GOT3 (cell line): ENCODE measurements around the gene KLHL26.

Experiments used
- DNase-seq: peaks from one replicate; lab custom pipeline; 2025; ENCODE audit warnings: mixed read lengths; lab: John Stamatoyannopoulos, UW

KLHL26 gene

GRCh38 chr19:18616023-18616422 is 20.8 kb upstream of the KLHL26 start:
- no peak for DNase-seq

DNA sequence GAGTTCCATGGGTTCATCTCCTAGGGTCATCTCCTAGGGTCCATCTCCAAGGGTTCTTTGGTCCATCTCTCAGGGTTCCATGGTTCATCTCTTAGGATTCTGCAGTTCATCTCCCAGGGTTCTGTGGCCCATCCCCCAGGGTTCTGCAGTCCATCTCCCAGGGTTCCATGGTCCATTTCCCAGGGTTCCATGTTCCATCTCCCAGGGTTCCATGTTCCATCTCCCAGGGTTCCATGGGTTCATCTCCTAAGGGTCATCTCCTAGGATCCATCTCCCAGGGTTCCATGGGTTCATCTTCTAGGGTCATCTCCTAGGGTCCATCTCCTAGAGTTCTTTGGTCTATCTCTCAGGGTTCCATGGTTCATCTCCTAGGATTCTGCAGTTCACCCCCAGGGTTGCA is 19.3 kb upstream of the KLHL26 start:
- DNase-seq: no peak

DNA sequence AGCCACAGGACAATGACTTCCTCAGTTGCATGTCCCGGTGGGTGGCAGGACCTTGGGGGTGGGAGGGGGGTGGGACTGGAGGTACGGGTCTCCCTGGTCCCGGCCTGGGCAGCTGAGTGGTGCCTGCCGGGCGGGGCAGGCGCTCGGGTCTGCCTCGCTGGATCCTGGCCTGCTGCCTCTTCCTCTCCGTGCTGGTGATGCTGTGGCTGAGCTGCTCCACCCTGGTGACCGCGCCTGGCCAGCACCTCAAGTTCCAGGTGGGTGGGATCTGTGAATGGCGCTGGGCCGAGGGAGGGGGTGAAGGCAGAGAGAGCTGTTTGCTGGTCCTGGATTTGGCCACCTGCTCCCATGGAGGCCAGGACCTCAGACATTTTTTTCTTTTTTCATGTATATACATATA is 18.6 kb upstream of the KLHL26 start:
- DNase-seq: no peak

DNA sequence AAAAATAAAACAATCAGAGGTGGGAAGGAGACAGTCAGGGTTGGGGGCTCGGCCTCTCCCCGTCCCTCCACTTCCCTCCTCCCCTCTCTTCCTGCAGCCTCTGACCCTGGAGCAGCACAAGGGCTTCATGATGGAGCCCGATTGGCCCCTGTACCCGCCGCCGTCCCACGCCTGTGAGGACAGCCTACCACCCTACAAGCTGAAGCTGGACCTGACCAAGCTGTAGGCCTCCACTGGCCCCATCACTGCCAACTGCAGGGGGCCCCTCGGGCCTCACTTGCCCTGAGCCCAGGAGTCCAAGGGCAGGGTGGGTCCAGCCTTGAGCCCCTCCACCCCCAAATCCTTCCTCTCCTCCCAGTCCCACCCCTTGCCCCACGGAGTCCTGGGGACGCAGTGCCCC is 16.5 kb upstream of the KLHL26 start:
- no peak for DNase-seq

DNA sequence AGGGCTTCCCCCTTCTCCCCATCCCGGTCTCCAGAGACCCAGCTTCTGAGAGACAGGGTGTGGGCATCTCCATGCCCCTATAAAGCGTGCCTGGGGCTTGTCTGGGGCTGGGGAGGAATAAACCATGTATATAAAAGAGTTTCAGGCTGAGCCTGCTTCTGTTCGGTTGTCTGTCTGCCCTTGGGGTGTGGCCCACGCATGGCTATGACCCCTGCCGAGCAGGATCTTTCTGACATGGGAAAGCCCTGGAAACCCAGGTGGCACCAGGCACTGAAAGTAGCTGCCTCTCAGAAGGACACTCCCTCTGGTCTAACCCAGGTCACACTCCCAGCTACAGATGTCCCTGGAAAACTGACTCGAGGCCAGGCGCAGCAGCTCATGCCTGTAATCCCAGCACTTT is 15.9 kb upstream of the KLHL26 start:
- no peak for DNase-seq

- DNase-seq: no peak
Measured at GRCh38 chr19:18626906-18627305, 9.9 kb upstream of the KLHL26 start.

- DNase-seq: no peak
Measured at GRCh38 chr19:18629166-18630088, 7.4 kb upstream of the KLHL26 start.

- no peak for DNase-seq
Measured at GRCh38 chr19:18633321-18633720, 3.5 kb upstream of the KLHL26 start.

- DNase-seq: no peak
Measured at GRCh38 chr19:18634612-18635297, 2.1 kb upstream of the KLHL26 start.

- no peak for DNase-seq
Measured at GRCh38 chr19:18635831-18636182, 1.0 kb upstream of the KLHL26 start.

- peak; percentile 82 for DNase-seq
Measured at GRCh38 chr19:18636183-18636968, 452 bp upstream of the KLHL26 start.

- no peak for DNase-seq
Measured at GRCh38 chr19:18637673-18638630, 1.1 kb downstream of the KLHL26 start.

DNA sequence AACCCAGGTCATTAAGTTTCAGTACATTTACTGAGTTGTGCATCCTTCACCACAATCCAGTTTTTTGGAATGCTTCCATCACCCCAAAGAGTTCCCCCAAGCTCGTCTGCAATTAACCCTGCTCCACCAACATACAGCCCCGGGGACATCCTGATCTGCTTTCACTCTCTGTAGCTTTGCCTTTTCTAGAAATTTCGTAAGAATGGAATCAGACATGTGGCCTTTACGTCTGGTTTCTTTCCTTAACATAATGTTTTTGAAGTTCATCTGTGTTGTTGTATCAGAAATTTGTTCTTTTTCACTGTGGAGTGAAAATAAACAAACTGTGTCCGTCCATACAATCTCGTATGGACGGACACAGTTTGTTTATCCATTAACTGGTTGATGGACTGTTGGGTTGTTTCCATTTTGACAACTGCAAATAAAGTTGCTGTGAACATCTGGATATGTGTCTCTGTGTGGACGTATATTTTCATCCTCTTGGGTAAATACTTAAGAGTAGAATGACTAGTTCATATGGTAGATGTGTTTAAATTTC is 2.9 kb downstream of the KLHL26 start:
- DNase-seq: no peak

GRCh38 chr19:18644196-18645034 is 7.6 kb downstream of the KLHL26 start:
- DNase-seq: no peak

GRCh38 chr19:18645035-18645511 is 8.2 kb downstream of the KLHL26 start:
- no peak for DNase-seq

DNA sequence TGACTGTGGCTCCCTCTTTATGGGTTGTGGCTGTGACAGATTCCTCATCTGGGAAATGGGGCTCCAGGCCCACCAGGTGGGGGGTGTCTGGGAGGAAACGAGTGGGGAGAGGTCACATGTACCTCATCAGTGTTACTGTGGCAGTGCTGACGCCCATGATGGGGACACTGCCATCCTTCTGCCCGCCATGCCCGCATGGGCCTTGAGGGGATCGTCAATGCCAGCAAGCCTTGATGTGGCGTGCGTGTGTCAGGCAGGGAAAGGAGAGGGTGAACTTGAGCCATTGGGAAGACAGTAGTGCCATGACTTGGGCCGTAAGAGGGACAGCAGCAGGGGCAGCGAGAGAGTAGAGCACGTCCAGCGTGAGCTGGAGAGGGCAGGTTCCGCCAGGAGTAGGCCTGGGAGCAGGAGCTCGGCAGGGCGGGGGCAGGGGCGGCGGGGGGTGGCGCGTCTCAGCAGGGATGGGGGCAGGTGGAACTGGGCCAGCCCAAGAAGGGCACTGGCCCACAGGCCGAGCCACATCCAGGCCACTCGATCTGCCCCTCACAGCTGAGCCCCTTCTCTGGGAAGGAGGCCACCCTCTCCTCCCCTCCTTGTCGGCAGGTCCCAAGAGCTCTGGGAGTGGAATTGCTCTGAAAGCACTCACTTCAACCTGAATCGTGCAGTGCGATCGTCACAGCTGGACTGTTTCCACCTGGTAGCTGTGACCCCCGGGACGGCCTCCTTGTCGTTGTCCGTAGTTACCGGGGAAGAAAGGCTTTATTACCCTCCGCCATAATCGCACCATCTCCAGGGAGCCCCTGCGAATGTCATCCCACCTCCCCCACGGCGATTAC is 9.9 kb downstream of the KLHL26 start:
- no peak for DNase-seq

DNA sequence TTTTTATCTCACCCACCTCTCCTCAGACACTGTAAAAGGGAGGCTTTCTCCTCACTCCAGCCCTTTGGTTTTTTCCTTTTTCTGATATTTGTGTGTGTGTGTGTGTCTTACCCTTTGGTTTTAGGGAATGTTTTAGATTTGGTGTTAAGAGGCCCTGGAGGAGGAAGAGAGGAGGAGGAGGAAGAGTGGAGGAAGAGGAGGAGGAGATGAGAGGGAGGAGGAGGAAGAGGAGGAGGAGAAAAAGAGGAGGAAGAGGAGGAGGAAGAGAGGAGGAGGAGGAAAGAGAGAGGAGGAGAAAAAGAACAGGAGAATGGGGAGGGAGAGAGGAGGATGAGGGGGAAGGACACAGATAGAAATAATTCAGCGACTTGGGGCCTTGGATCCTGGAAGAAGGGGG is 10.5 kb downstream of the KLHL26 start:
- no peak for DNase-seq

DNA sequence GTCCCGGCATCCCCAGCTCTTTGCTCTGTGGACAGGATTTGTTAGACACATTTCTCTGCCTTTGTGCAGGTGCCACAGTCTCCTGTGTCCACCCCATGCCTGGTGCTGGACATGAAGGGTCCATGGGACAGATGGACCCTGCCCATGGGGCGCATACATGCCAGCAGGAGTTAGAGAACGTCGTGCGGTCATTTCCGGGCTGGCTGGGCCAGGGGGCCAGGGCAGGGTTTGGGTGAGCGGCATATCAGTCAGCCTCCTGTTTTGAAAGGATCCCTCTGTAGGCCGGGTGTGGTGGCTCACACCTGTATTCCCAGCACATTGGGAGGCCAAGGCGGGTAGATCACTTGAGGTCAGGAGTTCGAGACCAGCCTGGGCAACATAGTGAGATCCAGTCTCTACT is 11.0 kb downstream of the KLHL26 start:
- DNase-seq: no peak

DNA sequence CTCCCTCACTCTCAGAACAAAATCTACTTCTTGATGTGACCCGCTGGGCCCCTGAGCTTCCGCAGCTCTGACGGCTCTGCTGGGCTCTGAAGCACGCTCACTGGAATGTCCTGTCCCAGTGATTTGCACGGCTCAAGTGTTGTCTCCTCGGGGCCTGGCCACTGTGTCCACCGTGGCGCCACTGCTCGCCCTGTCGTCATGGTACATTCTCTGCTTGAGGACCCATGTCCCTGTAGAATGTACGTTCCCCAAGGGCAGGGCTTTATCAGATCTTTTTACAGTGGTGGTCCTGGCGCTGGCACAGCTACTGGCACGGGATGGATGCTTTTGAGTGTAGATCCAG is 12.1 kb downstream of the KLHL26 start:
- no peak for DNase-seq
